ENCODE measurements around the gene CHRNG.

- TF ChIP-seq CTCF (IDR thresholded peaks at IDR 0.05 in 4 of 5, conservative IDR thresholded peaks at IDR 0.05 in 1 of 5) (no peak), POLR2A (IDR thresholded peaks at IDR 0.05) (no peak)
These were observed 42.8 kb upstream of the CHRNG start for GRCh38 chr2:232496501-232497270.

Measured in gastrocnemius medialis (tissue), 4 donors.